GM12878 (cell line): ENCODE data around the gene CNTN6.

Experiments
- CHD1 ChIP-seq: IDR thresholded peaks from 2 replicates; pipeline ENCODE4 v1.6.1; 2012; ENCODE audit warnings: low read depth, low read length, improper control_type of control experiment
- CHD2 ChIP-seq: IDR thresholded peaks from 2 replicates; pipeline ENCODE4 v1.6.1; 2011; ENCODE audit warnings: low read depth, low read length, improper control_type of control experiment, borderline replicate concordance
- EZH2 ChIP-seq: IDR thresholded peaks from 2 replicates; pipeline ENCODE4 v1.6.1; 2012; ENCODE audit warnings: low read depth, mild to moderate bottlenecking, control low read depth, inconsistent platforms, low read length, borderline replicate concordance; ENCODE audit not compliant: control insufficient read depth
- HCFC1 ChIP-seq: fragments of 150-350 bp; IDR thresholded peaks from 2 replicates; pipeline ENCODE4 v1.6.1; 2014; ENCODE audit warnings: low read length
- IKZF2 ChIP-seq, 2 experiments: fragments of 450-650 bp; IDR thresholded peaks; 2 replicates each; pipeline ENCODE4 v1.6.1; 2017; ENCODE audit warnings: mild to moderate bottlenecking in 2 of 2, moderate library complexity in 2 of 2
- MXI1 ChIP-seq: fragments of 150-350 bp; IDR thresholded peaks from 2 replicates; pipeline ENCODE4 v1.6.1; 2011; ENCODE audit warnings: low read depth, mild to moderate bottlenecking, inconsistent platforms, low read length, improper control_type of control experiment
- PAX8 ChIP-seq: fragments of 450-650 bp; IDR thresholded peaks from 2 replicates; pipeline ENCODE4 v1.6.1; 2017; ENCODE audit warnings: mild to moderate bottlenecking, moderate library complexity
- POLR2A ChIP-seq: IDR thresholded peaks from 2 replicates; pipeline ENCODE4 v1.6.1; 2011; ENCODE audit warnings: low read depth, mild to moderate bottlenecking, low read length
- POLR2AphosphoS5 ChIP-seq: IDR thresholded peaks from 2 replicates; pipeline ENCODE4 v1.6.1; 2011; ENCODE audit warnings: mild to moderate bottlenecking, low read length, inconsistent platforms
- RFX5 ChIP-seq: IDR thresholded peaks from 2 replicates; pipeline ENCODE4 v1.6.1; 2011; ENCODE audit warnings: low read depth, low read length, improper control_type of control experiment
- TCF7 ChIP-seq: IDR thresholded peaks from 2 replicates; pipeline ENCODE4 v1.6.1; 2014; ENCODE audit warnings: antibody characterized with exemption, borderline replicate concordance
- ZBTB11 ChIP-seq: fragments of 450-650 bp; formaldehyde crosslinking; IDR thresholded peaks from 2 replicates; pipeline ENCODE4 v1.5.0; 2022; ENCODE audit warnings: mild to moderate bottlenecking, missing genetic modification characterization

- TF ChIP-seq HCFC1, result no peak
- TF ChIP-seq RFX5, result no peak
- TF ChIP-seq ZBTB11, result no peak
- TF ChIP-seq IKZF2 (IDR thresholded peaks at IDR 0.05), result no peak
- TF ChIP-seq POLR2AphosphoS5, result no peak
- no peak for TF ChIP-seq CHD1
- no peak for TF ChIP-seq CHD2
- no peak for TF ChIP-seq MXI1
- no peak for TF ChIP-seq EZH2
- no peak for TF ChIP-seq TCF7
- TF ChIP-seq PAX8, result no peak
- no peak for TF ChIP-seq POLR2A
Measured at GRCh38 chr3:1147819-1148218, 55.0 kb downstream of the CNTN6 start.
